Small intestine (tissue), 16 donors: ENCODE results near the gene MTNR1B. TPM values are rescaled to one million over a fixed set of nuclear protein-coding genes. Genes with fewer than 3 reads are reported as not detected.
A peak's percentile ranks its signal among the peaks of the same experiment; 100 is the strongest.

ENCODE experiments used
- DNase-seq, 2 donors: peaks; one replicate each; pipeline versions ENCODE4 v3.0.0 to v3.0.0-alpha.2; 2013
- FAIRE-seq: peaks from 2 replicates; lab custom pipeline; 2012; peaks lifted over from hg19 to GRCh38; lab: Jason Lieb, UNC
- H3K27ac ChIP-seq, 3 donors: one replicate each; pipeline ENCODE4 v1.5.1; 2013; ENCODE audit warnings: low read length in 2 of 3, mild to moderate bottlenecking in 2 of 3, control low read depth in 1 of 3, inconsistent platforms in 1 of 3, low read depth in 1 of 3, moderate library complexity in 1 of 3
- H3K27me3 ChIP-seq, 3 donors: one replicate each; pipeline ENCODE4 v1.6.1; 2013; ENCODE audit warnings: low read length in 3 of 3, inconsistent platforms in 1 of 3; ENCODE audit not compliant: control insufficient read depth in 3 of 3, insufficient read depth in 3 of 3
- H3K36me3 ChIP-seq, 3 donors: one replicate each; pipeline ENCODE4 v1.6.1; 2013; ENCODE audit warnings: low read length in 3 of 3, inconsistent platforms in 1 of 3, low read depth in 1 of 3, mild to moderate bottlenecking in 1 of 3, moderate library complexity in 1 of 3; ENCODE audit not compliant: control insufficient read depth in 3 of 3, insufficient read depth in 2 of 3
- H3K4me1 ChIP-seq, 3 donors: one replicate each; pipeline ENCODE4 v1.6.1; 2013; ENCODE audit warnings: low read length in 2 of 3, inconsistent platforms in 1 of 3, low read depth in 1 of 3, mild to moderate bottlenecking in 1 of 3, moderate library complexity in 1 of 3; ENCODE audit not compliant: control insufficient read depth in 3 of 3, insufficient read depth in 2 of 3
- H3K4me3 ChIP-seq, 3 donors: one replicate each; pipeline ENCODE4 v1.5.1; 2013; ENCODE audit warnings: low read length in 3 of 3, control low read depth in 1 of 3, inconsistent platforms in 1 of 3, low read depth in 1 of 3, mild to moderate bottlenecking in 1 of 3, moderate library complexity in 1 of 3
- H3K9me3 ChIP-seq, 2 donors: one replicate each; pipeline ENCODE4 v1.6.1; 2013; ENCODE audit warnings: low read depth in 1 of 2, low read length in 1 of 2; ENCODE audit not compliant: control insufficient read depth in 2 of 2, insufficient read depth in 1 of 2
- WGBS, 3 donors: extraction: QIAGEN DNeasy Blood & Tissue Kit; methylation state at CpG; one replicate each; pipeline ENCODE4 v1.1.7; 2013; 5-methylcytosine and 5-hydroxymethylcytosine counted together
- long read RNA-seq, 10 donors: transcript quantifications; one replicate each; lab custom pipeline, GENCODE V29; 2026
- polyA plus RNA-seq, 4 donors: library from polyadenylated mRNA; stranded (reverse) in 3 of 4; unstranded in 1 of 4; fragments of 200-250 nt in 3 of 4; fragments of 120-200 nt in 1 of 4; gene quantifications; one replicate each; pipeline versions ENCODE4 v1.2.1 to v1.2.3, GENCODE V29; 2013
- donor health status: healthy with polysubstance abuse.
- donor health status: control.
- donor health status: control.
- donor health status: Bipolar disorder and iron deficiency.
- donor health status: healthy.

The MTNR1B gene
- not detected for polyA plus RNA-seq
- long read RNA-seq, donor 1, result 0 reads
- long read RNA-seq, donor 2, result 0 reads
- long read RNA-seq, donor 3, result 0 reads
- long read RNA-seq, donor 4, result 0 reads
- long read RNA-seq, donor 5, result 0 reads
- long read RNA-seq, donor 6, result 0 reads
- long read RNA-seq, donor 7, result 0 reads
- long read RNA-seq, donor 8, result 0 reads
- long read RNA-seq, donor 9, result 0 reads
- long read RNA-seq, donor 10, result 0 reads

- H3K9me3 ChIP-seq, result no peaks in the 10 kb centered on the region
- H3K27ac ChIP-seq, result no peak within 1 kb of the TSS
- no peaks in the 10 kb centered on the region for H3K36me3 ChIP-seq
- DNase-seq (no peak), FAIRE-seq (no peak)
- peaks cover 0 to 23% (median 9%) of the 10 kb centered on the region in 3 donors for H3K27me3 ChIP-seq
- no peak within 1 kb of the TSS for H3K4me3 ChIP-seq
- 13 to 41% (median 18%) methylated on average over 32 to 58 of the region's 58 CpGs for WGBS, 3 donors
- H3K4me1 ChIP-seq, result no peaks in the 10 kb centered on the region
Observed at GRCh38 chr11:92969634-92970347, at the start of gene MTNR1B. MTNR1B (plus strand) TSS chr11:92969651; CDS start chr11:92969726, 75 bp downstream.

GRCh38 chr11:92920331-92920730, 49.1 kb upstream of the MTNR1B start:
- Histone ChIP-seq H3K27ac (no peak overlapping the region), H3K36me3 (no peaks in the 10 kb centered on the region), H3K9me3 (peaks cover 0 to 4% of the 10 kb centered on the region in 2 donors), H3K4me3 (no peak overlapping the region), H3K27me3 (no peaks in the 10 kb centered on the region), H3K4me1 (no peaks in the 10 kb centered on the region)
- DNase-seq (no peak), FAIRE-seq (no peak)
- WGBS, 3 donors, result 28 to 40% (median 30%) methylated on average over 2 of the region's 2 CpGs

- H3K36me3 ChIP-seq, result no peaks in the 10 kb centered on the region
- no peaks in the 10 kb centered on the region for H3K4me1 ChIP-seq
- peaks cover 0 to 16% of the 10 kb centered on the region in 2 donors for H3K9me3 ChIP-seq
- no peaks in the 10 kb centered on the region for H3K27me3 ChIP-seq
- 29 to 45% (median 38%) methylated on average over 1 of the region's 1 CpG for WGBS, 3 donors
- no peak for FAIRE-seq
- no peak overlapping the region for H3K4me3 ChIP-seq
- H3K27ac ChIP-seq, result no peak overlapping the region
- no peak for DNase-seq
Observed at GRCh38 chr11:92922731-92923130, 46.7 kb upstream of the MTNR1B start.

GRCh38 chr11:92929246-92929645, 40.2 kb upstream of the MTNR1B start:
- no peaks in the 10 kb centered on the region for H3K27me3 ChIP-seq
- FAIRE-seq, result no peak
- peaks cover 0 to 18% of the 10 kb centered on the region in 2 donors for H3K9me3 ChIP-seq
- 80 to 86% (median 86%) methylated on average over 3 of the region's 3 CpGs for WGBS, 3 donors
- DNase-seq, result no peak
- no peaks in the 10 kb centered on the region for H3K36me3 ChIP-seq
- H3K27ac ChIP-seq, result no peak overlapping the region
- no peaks in the 10 kb centered on the region for H3K4me1 ChIP-seq
- H3K4me3 ChIP-seq, result no peak overlapping the region

- Histone ChIP-seq H3K4me1 (no peaks in the 10 kb centered on the region), H3K9me3 (peaks cover 0 to 18% of the 10 kb centered on the region in 2 donors), H3K27me3 (no peaks in the 10 kb centered on the region), H3K36me3 (no peaks in the 10 kb centered on the region), H3K27ac (no peak overlapping the region), H3K4me3 (no peak overlapping the region)
- 91 to 96% (median 92%) methylated on average over 11 of the region's 11 CpGs for WGBS, 3 donors
- no peak for DNase-seq
- FAIRE-seq, result no peak
Observed at GRCh38 chr11:92929653-92930052, 39.8 kb upstream of the MTNR1B start.

GRCh38 chr11:92931746-92932422, 37.6 kb upstream of the MTNR1B start:
- 10 to 48% (median 23%) methylated on average over 3 of the region's 3 CpGs for WGBS, 3 donors
- no peaks in the 10 kb centered on the region for H3K4me1 ChIP-seq
- H3K9me3 ChIP-seq, result peaks cover 0 to 6% of the 10 kb centered on the region in 2 donors
- no peaks in the 10 kb centered on the region for H3K27me3 ChIP-seq
- H3K27ac ChIP-seq, result no peak overlapping the region
- H3K4me3 ChIP-seq, result no peak overlapping the region
- FAIRE-seq (no peak), DNase-seq (no peak)
- no peaks in the 10 kb centered on the region for H3K36me3 ChIP-seq

- Histone ChIP-seq H3K27ac (no peak overlapping the region), H3K4me1 (no peaks in the 10 kb centered on the region), H3K27me3 (no peaks in the 10 kb centered on the region), H3K4me3 (no peak overlapping the region), H3K9me3 (peaks cover 0 to 4% of the 10 kb centered on the region in 2 donors), H3K36me3 (no peaks in the 10 kb centered on the region)
- no peak for FAIRE-seq
- DNase-seq, result no peak
- 85 to 87% (median 85%) methylated on average over 4 of the region's 4 CpGs for WGBS, 3 donors
Observed at GRCh38 chr11:92939305-92939704, 30.1 kb upstream of the MTNR1B start.

- WGBS, 3 donors, result 32 to 33% (median 33%) methylated on average over 12 of the region's 12 CpGs
- Histone ChIP-seq H3K4me3 (no peak overlapping the region), H3K4me1 (no peaks in the 10 kb centered on the region), H3K36me3 (no peaks in the 10 kb centered on the region), H3K9me3 (peaks cover 0 to 4% of the 10 kb centered on the region in 2 donors), H3K27ac (no peak overlapping the region), H3K27me3 (no peaks in the 10 kb centered on the region)
- DNase-seq, result peak; percentile 17 to 29
- FAIRE-seq, result no peak
Observed at GRCh38 chr11:92941676-92942571, 27.5 kb upstream of the MTNR1B start.
